PFSK-1 (cell line): ENCODE measurements around the gene SETBP1.

Experiments used
- FOXP2 ChIP-seq: optimal IDR thresholded peaks from 2 replicates; pipeline ENCODE3; 2011; ENCODE audit warnings: borderline replicate concordance, control low read depth, inconsistent platforms; ENCODE audit not compliant: insufficient read depth; ENCODE audit errors: extremely low read length, extremely low read depth
- POLR2AphosphoS5 ChIP-seq: IDR thresholded peaks from 2 replicates; pipeline ENCODE4 v1.6.1; 2012; ENCODE audit warnings: low read depth, mild to moderate bottlenecking, control low read depth, low read length, moderate library complexity
- REST ChIP-seq, 2 experiments: IDR thresholded peaks; 2 replicates each; pipeline versions ENCODE4 v1.6.1 to v1.8.0; 2011 to 2012; ENCODE audit warnings: low read depth in 2 of 2, low read length in 2 of 2, control low read depth in 1 of 2, inconsistent platforms in 1 of 2, mild to moderate bottlenecking in 1 of 2, moderate library complexity in 1 of 2; ENCODE audit not compliant: insufficient read depth in 1 of 2
- SIN3A ChIP-seq: IDR thresholded peaks from 2 replicates; pipeline ENCODE4 v1.6.1; 2012; ENCODE audit warnings: mild to moderate bottlenecking, low read length, moderate library complexity, borderline replicate concordance; ENCODE audit not compliant: insufficient read depth
- TAF1 ChIP-seq: IDR thresholded peaks from 2 replicates; pipeline ENCODE4 v1.6.1; 2012; ENCODE audit warnings: low read length, control low read depth, borderline replicate concordance; ENCODE audit not compliant: insufficient read depth

Gene SETBP1

GRCh38 chr18:44793685-44794084 lies 113.0 kb downstream of the SETBP1 start:
- TF ChIP-seq SIN3A (no peak), REST (IDR thresholded peaks at IDR 0.05; ENCODE audit: insufficient read depth in 1 of 2, low read depth in 2 of 2, low read length in 2 of 2) (no peak), POLR2AphosphoS5 (no peak), FOXP2 (no peak), TAF1 (no peak)

DNA sequence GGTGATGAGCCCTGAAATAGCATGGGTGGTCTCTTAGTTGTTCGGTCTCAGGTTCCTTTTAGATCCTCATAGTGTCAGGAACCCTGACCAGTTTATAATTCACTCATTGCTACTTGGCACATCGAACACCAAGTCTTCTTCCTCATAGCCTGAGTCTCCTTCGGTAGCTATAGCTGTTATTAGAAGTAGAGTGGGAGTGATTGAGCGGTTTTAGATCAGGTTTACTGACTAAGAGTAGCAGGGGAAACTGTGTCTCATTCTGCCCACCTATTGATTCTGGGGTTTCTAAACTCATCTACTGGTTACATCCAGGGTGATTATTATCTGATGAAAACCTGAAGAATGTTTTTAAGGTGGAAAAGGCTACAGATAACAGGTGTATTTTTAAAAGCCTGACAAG lies 114.6 kb downstream of the SETBP1 start:
- TF ChIP-seq REST (IDR thresholded peaks at IDR 0.05; ENCODE audit: insufficient read depth in 1 of 2, low read depth in 2 of 2, low read length in 2 of 2) (no peak), POLR2AphosphoS5 (no peak), SIN3A (no peak), TAF1 (no peak), FOXP2 (no peak)

DNA sequence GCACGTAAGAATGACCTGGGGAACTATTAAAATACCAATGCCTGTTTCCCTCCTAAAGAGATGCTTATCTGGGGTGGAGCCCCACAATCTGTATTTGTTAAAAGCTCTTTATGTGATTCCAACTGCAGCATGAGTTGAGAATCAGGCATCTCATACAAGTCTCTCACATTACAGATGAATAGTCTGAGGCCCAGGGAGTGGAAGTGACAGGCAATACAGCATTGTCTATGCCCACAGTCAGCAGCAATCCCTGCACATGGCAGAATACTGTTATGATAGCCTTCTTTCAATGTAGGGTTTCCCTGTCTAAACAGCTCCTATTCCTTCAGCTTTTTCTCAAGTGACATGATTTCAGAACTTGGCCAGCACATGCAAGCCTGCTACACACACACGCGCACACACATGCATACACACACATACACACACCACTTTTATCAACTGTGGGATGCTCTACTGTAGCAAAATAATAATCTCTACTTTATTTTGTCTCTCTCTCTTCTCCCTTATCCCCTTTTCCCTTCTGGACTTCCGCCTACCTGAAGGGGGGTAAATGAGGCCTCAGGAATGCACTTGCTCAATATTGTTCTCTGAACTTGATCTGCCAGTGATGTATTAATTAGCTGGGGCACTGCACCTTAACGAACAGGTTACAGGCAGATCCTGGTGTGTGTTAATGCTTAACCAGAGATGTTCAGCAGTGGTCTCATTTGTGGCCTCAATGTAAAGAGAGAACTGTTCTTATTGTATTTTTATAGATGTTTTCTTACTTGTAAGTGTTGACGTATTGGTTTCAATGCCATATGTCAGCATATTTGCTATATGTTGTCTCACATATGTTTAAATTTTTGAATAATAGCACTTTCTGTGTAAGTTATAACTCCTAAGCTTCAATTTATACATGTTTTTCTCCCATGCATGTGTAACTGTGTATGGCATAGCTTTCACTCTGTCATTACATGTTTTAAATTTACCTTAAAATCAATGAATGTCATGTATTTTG lies 116.0 kb downstream of the SETBP1 start:
- TF ChIP-seq TAF1: no peak
- TF ChIP-seq SIN3A: no peak
- no peak for TF ChIP-seq POLR2AphosphoS5
- TF ChIP-seq FOXP2: no peak
- no peak for TF ChIP-seq REST (IDR thresholded peaks at IDR 0.05; ENCODE audit: insufficient read depth in 1 of 2, low read depth in 2 of 2, low read length in 2 of 2)

DNA sequence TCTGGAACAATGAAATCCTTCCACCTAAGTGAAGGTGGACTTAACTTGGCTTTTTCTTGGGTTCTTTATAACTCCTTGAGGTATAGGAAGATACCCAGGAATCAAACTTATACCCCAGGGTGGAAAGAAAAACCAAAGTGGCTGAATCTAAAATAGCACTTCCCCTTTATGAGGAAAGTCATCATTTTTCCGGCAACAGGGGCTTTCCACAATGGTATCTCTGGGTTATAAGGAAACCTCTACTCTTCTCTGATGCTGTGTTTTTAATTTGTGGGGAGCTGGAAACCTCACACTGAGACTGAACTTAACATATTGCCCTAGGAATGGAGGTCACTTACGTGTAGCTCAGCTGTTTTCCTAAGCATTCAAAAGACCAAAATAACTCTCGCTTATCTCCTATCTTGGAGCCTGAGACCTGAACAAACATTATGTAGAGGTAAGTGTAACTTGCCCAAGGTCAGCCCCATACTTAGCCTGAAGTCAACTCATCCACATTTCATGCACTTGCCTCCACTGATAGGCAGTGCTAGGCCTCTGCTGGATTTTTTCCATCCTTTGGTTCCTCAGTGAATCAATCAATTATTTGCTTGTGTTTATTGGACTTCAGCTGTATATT lies 117.9 kb downstream of the SETBP1 start:
- no peak for TF ChIP-seq TAF1
- TF ChIP-seq REST (IDR thresholded peaks at IDR 0.05; ENCODE audit: insufficient read depth in 1 of 2, low read depth in 2 of 2, low read length in 2 of 2): no peak
- no peak for TF ChIP-seq SIN3A
- TF ChIP-seq FOXP2: no peak
